Measurements from ENCODE around the gene SSX2.
"Not testable (repeated sequence)": the region's sequence is repeated elsewhere in the genome, so short reads cannot be mapped to it uniquely, and the experiment has no call there.

SSX2 gene

GRCh38 chrX:52707078-52707477 lies at the start of gene SSX2:
Gene SSX2, minus strand, starts transcription at chrX:52707178. Its CDS starts 1,429 bp downstream, at chrX:52705749.
- DNase-seq, result not testable (repeated sequence)

- not testable (repeated sequence) for DNase-seq
Measured at GRCh38 chrX:52750952-52751351, 44.0 kb upstream of the SSX2 start, which contains the start of gene SSX2B. Gene SSX2B, plus strand, starts transcription at chrX:52751252. Its CDS starts 1,429 bp downstream, at chrX:52752681.

- not testable (repeated sequence) for DNase-seq
Measured at GRCh38 chrX:52692034-52692433, 14.9 kb downstream of the SSX2 start.

GRCh38 chrX:52662218-52662617 lies 44.8 kb downstream of the SSX2 start:
- DNase-seq, result not testable (repeated sequence)

GRCh38 chrX:52655475-52655874 lies 51.5 kb downstream of the SSX2 start:
- DNase-seq, result not testable (repeated sequence)

- DNase-seq, result not testable (repeated sequence)
Measured at GRCh38 chrX:52654800-52655199, 52.2 kb downstream of the SSX2 start, which contains the start of gene SSX7. Gene SSX7, minus strand, starts transcription at chrX:52654900. Its CDS starts 1,428 bp downstream, at chrX:52653472.

GRCh38 chrX:52650676-52651075 lies 56.3 kb downstream of the SSX2 start:
- not testable (repeated sequence) for DNase-seq

- DNase-seq, result not testable (repeated sequence)
Measured at GRCh38 chrX:52648956-52649355, 58.0 kb downstream of the SSX2 start.
